Hematopoietic multipotent progenitor cell (in vitro differentiated cells): ENCODE results near the gene IRX3. TPM values are rescaled to one million over a fixed set of nuclear protein-coding genes. Genes with fewer than 3 reads are reported as not detected.

Experiments
- DNase-seq, 3 donors: peaks; one replicate each; pipeline ENCODE4 v3.0.0-alpha.2; 2011 to 2015; ENCODE audit warnings: low read depth in 2 of 3, low spot score in 2 of 3
- total RNA-seq: library from RNA; depleted of rRNA; stranded (reverse); fragments of >200 nt; gene quantifications from one replicate; pipeline ENCODE4 v1.2.3, GENCODE V29; 2012

The IRX3 gene
- total RNA-seq, 1 donor, result under 0.01 TPM

GRCh38 chr16:54291656-54292487 is 5.3 kb upstream of the IRX3 start:
- peak in 1 of 3 donors; percentile 28 for DNase-seq

GRCh38 chr16:54290833-54291655 is 4.5 kb upstream of the IRX3 start:
- no peak for DNase-seq

- DNase-seq, result no peak
Measured at GRCh38 chr16:54289945-54290832, 3.6 kb upstream of the IRX3 start.

GRCh38 chr16:54289242-54289944 is 2.8 kb upstream of the IRX3 start:
- no peak for DNase-seq

- no peak for DNase-seq
Measured at GRCh38 chr16:54288835-54289241, 2.3 kb upstream of the IRX3 start.

- no peak for DNase-seq
Measured at GRCh38 chr16:54288030-54288834, 1.6 kb upstream of the IRX3 start.

- no peak for DNase-seq
Measured at GRCh38 chr16:54287131-54288029, 793 bp upstream of the IRX3 start.

GRCh38 chr16:54286090-54286365 is 559 bp downstream of the IRX3 start:
- DNase-seq, result no peak

- no peak for DNase-seq
Measured at GRCh38 chr16:54285414-54286089, 1.0 kb downstream of the IRX3 start.

- DNase-seq, result no peak
Measured at GRCh38 chr16:54284931-54285413, 1.6 kb downstream of the IRX3 start.

- DNase-seq, result peak in 1 of 3 donors; percentile 22
Measured at GRCh38 chr16:54284319-54284930, 2.2 kb downstream of the IRX3 start.

- peak in 1 of 3 donors; percentile 20 for DNase-seq
Measured at GRCh38 chr16:54283725-54284318, 2.8 kb downstream of the IRX3 start.

- DNase-seq, result peak in 1 of 3 donors; percentile 27
Measured at GRCh38 chr16:54282928-54283724, 3.5 kb downstream of the IRX3 start.

- DNase-seq, result peak in 2 of 3 donors; percentile 64 to 68
Measured at GRCh38 chr16:54282202-54282927, 4.2 kb downstream of the IRX3 start.

- DNase-seq, result no peak
Measured at GRCh38 chr16:54281535-54282201, 4.9 kb downstream of the IRX3 start.
